Common myeloid progenitor, CD34-positive (primary cell): ENCODE measurements around the gene SATB2.

Source experiments
- CTCF ChIA-PET: fragments of 350-600 bp; sonication (Branson Sonifier 250); formaldehyde crosslinking; loops from one replicate; lab custom pipeline; 2021; ENCODE audit warnings: antibody characterized with exemption; lab: Charles Lee
- POLR2A ChIA-PET: fragments of 350-600 bp; sonication (Branson Sonifier 250); formaldehyde crosslinking; loops from one replicate; lab custom pipeline; 2021; ENCODE audit warnings: antibody characterized with exemption; lab: Charles Lee
- DNase-seq, 3 donors: peaks; one replicate each; pipeline versions ENCODE4 v3.0.0 to v3.0.0-alpha.2; 2013
- H3K27ac ChIP-seq, 2 experiments: 1 replicate in 1 of 2; 2 replicates in 1 of 2; pipeline ENCODE4 v1.7.0; 2013; ENCODE audit warnings: inconsistent platforms in 2 of 2, low read length in 2 of 2, mild to moderate bottlenecking in 2 of 2, low read depth in 1 of 2, moderate library complexity in 1 of 2; ENCODE audit not compliant: severe bottlenecking in 2 of 2, insufficient read depth in 1 of 2, poor library complexity in 1 of 2
- H3K27me3 ChIP-seq, 5 experiments: replicated peaks in 2 of 5; 1 replicate in 3 of 5; 2 replicates in 2 of 5; pipeline versions ENCODE4 v1.6.1 to v1.7.0; 2013; ENCODE audit warnings: low read length in 4 of 5, mild to moderate bottlenecking in 2 of 5, moderate library complexity in 2 of 5, inconsistent platforms in 1 of 5; ENCODE audit not compliant: insufficient read depth in 5 of 5, control insufficient read depth in 4 of 5
- H3K36me3 ChIP-seq, 4 experiments: 1 replicate in 2 of 4; 2 replicates in 2 of 4; pipeline versions ENCODE4 v1.6.1 to v1.7.0; 2013; ENCODE audit warnings: low read length in 3 of 4, control low read depth in 1 of 4, mild to moderate bottlenecking in 1 of 4; ENCODE audit not compliant: control insufficient read depth in 4 of 4, insufficient read depth in 4 of 4
- H3K4me1 ChIP-seq, 4 experiments: 1 replicate in 3 of 4; 2 replicates in 1 of 4; pipeline versions ENCODE4 v1.6.1 to v1.7.1; 2013; ENCODE audit warnings: low read length in 3 of 4, mild to moderate bottlenecking in 3 of 4, control low read depth in 1 of 4, inconsistent platforms in 1 of 4, moderate library complexity in 1 of 4; ENCODE audit not compliant: control insufficient read depth in 4 of 4, insufficient read depth in 4 of 4; ENCODE audit errors: control extremely low read depth in 1 of 4
- H3K4me3 ChIP-seq, 7 experiments: 1 replicate in 4 of 7; 2 replicates in 3 of 7; pipeline versions ENCODE4 v1.5.1 to v1.7.0; 2013; ENCODE audit warnings: mild to moderate bottlenecking in 7 of 7, low read length in 6 of 7, moderate library complexity in 6 of 7, inconsistent platforms in 2 of 7, low read depth in 2 of 7, control low read depth in 1 of 7; ENCODE audit not compliant: insufficient read depth in 4 of 7, control insufficient read depth in 1 of 7; ENCODE audit errors: extremely low read depth in 1 of 7
- H3K9me3 ChIP-seq, 5 experiments: 1 replicate in 4 of 5; 2 replicates in 1 of 5; pipeline versions ENCODE4 v1.6.1 to v1.7.1; 2013; ENCODE audit warnings: low read length in 4 of 5, mild to moderate bottlenecking in 2 of 5, inconsistent platforms in 1 of 5, low read depth in 1 of 5, moderate library complexity in 1 of 5; ENCODE audit not compliant: control insufficient read depth in 4 of 5, insufficient read depth in 2 of 5; ENCODE audit errors: control extremely low read depth in 1 of 5
- WGBS: methylation state at CpG from one replicate; pipeline ENCODE4 v1.1.5; 2013; ENCODE audit not compliant: insufficient coverage; 5-methylcytosine and 5-hydroxymethylcytosine counted together

SATB2 gene

DNA sequence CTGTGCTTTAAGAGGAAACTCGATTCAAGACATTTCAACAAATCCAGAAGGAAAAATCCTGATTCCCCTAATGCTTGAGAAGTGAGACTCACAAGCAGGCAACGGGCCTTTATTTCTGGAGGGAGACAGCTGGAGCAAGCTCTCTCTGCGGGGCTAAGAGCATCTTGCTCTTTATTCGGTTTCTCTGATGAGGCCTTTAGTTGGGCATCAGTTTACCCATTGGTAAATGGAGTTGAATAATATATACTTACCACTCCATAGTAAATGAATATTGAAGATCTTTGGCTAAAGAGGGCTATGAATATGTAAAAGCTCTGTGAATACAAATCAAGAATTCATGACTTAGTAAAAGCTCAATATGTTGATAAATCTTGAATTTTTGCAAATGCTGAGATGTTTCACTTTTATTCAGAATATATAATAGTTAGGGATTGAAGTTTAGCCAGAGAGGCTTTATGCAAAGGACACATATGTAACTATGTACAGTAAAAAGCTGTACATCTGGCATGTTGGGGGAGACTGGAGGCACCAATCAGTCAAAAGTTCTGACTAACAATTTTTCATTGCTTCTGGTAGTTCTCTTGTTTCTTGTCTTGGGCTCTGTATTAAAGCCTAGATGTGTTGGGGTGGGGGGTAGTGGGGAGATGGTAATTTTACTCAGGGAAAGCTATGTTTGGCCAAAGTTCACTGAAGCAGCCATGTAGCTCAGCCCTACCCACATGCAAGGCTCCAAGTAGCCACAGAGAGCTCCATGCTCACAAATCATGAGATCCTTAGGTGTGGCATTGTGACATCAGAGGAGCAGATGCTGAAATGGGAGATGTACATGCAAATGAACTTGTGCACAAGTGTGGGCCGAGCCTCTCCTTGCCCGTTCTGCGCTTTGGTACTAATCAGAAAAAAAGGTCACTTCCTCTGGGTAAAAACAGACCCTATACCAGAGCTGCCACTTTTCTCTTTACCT, 200.2 kb downstream of the SATB2 start:
- H3K9me3 ChIP-seq = peaks cover 0 to 7% (median 3%) of the 10 kb centered on the region in 5 experiments
- no peak for DNase-seq
- H3K27ac ChIP-seq = no peak overlapping the region
- H3K4me3 ChIP-seq = no peak overlapping the region
- 96% methylated on average over 4 of the region's 7 CpGs for WGBS
- ChIA-PET CTCF (no interaction called here), POLR2A (no interaction called here)
- H3K27me3 ChIP-seq = no peaks in the 10 kb centered on the region
- H3K4me1 ChIP-seq = no peaks in the 10 kb centered on the region
- H3K36me3 ChIP-seq = no peaks in the 10 kb centered on the region

DNA sequence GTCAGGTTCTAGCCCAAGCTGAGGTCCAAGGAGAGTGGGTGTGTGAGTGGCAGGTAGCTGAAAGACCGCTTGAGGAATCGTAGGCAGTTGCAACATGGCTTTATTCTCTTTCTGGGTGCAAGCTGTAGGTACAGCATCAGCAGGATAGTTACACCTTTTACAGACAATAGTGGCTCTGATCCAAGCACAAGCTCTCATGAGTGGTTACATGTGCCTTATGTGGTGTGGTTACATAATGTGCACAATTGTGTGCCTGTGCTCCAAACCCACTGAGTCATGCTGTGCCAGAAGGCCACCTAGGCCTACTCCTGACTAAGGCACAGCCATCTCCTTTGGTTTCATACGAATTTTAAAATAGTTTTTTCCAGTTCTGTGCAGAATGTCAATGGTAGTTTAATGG, 227.6 kb downstream of the SATB2 start:
- POLR2A ChIA-PET = no interaction called here
- 93% methylated on average over 3 of the region's 3 CpGs for WGBS

DNA sequence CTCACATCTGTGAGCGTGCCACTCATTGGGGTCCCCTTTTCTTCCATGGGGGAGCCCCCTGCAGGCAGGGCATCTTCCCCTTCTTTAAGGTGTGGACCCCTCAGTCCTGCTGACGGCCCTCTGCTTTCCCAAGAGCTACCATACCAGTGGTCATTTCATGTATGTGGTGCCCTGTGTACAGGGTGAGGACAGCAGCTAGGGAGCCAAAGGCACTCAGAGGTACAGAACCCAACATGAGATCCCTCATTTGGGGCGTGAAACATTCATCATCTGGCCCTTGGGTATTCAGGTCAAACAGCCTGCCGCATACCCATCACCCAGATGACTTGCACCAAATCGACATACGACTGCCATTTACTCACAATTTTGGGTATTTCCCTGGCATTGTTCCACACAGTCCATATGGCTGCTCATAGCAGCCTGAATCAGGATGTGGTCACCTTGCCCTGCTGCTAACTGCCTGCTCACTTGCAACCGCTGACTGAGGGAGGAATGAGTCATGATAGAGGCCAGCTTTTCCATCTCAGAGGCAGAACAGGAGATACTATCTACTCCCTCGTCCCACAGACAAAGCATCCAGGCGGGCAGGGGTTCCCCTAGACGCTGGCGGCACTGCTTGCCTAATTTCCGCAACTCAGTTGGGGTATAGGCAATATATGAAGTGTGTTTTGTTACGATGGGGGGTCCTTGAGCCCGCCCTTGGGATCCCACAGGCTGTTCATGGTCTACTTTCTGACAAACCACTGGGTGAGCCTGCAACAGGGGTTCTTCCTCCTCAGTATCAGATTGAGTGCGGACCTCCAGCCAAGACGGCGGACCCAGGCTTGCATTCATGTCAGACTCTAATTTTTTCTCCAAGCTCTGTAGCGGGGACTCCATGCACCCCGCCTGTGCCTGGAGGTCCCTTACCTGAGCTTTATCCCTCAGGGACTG, 228.6 kb downstream of the SATB2 start:
- 89% methylated on average over 14 of the region's 19 CpGs for WGBS
- H3K4me1 ChIP-seq = no peaks in the 10 kb centered on the region
- no peak overlapping the region for H3K27ac ChIP-seq
- no peaks in the 10 kb centered on the region for H3K36me3 ChIP-seq
- H3K27me3 ChIP-seq = no peaks in the 10 kb centered on the region
- no peak overlapping the region for H3K4me3 ChIP-seq
- peaks cover 0 to 3% (median 3%) of the 10 kb centered on the region in 5 experiments for H3K9me3 ChIP-seq
- peak in 2 of 3 donors; percentile 40 to 74 for DNase-seq
- CTCF ChIA-PET = no interaction called here
- POLR2A ChIA-PET = no interaction called here

More for the DNA sequence above, 227.6 kb downstream of the SATB2 start:
- H3K36me3 ChIP-seq = no peaks in the 10 kb centered on the region
- no peak overlapping the region for H3K4me3 ChIP-seq
- H3K4me1 ChIP-seq = no peaks in the 10 kb centered on the region
- CTCF ChIA-PET = no interaction called here
- no peaks in the 10 kb centered on the region for H3K27me3 ChIP-seq
- H3K9me3 ChIP-seq = peaks cover 0 to 3% (median 3%) of the 10 kb centered on the region in 5 experiments
- no peak for DNase-seq
- no peak overlapping the region for H3K27ac ChIP-seq

DNA sequence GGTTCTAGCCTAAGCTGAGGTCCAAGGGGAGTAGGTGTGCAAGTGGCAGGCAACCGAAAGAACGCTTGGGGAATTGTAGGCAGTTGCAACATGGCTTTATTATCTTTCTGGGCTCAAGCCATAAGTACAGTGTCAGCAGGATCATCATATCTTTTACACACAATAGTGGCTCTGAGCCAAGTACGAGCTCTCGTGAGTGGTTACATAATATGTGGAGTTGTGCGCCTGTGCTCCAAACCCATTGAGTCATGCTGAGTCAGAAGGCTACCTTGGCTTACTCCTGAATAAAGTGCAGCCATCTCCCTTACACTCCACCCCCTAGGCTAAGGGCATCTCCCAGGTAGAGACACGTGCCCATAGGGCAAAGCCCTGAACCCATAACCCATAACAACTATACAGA, 233.9 kb downstream of the SATB2 start:
- Histone ChIP-seq H3K27me3 (no peaks in the 10 kb centered on the region), H3K4me3 (no peak overlapping the region), H3K27ac (no peak overlapping the region), H3K9me3 (peaks cover 0 to 6% (median 3%) of the 10 kb centered on the region in 5 experiments), H3K4me1 (no peaks in the 10 kb centered on the region), H3K36me3 (no peaks in the 10 kb centered on the region)
- DNase-seq = no peak
- 100% methylated on average over 2 of the region's 6 CpGs for WGBS
- ChIA-PET POLR2A (no interaction called here), CTCF (no interaction called here)

DNA sequence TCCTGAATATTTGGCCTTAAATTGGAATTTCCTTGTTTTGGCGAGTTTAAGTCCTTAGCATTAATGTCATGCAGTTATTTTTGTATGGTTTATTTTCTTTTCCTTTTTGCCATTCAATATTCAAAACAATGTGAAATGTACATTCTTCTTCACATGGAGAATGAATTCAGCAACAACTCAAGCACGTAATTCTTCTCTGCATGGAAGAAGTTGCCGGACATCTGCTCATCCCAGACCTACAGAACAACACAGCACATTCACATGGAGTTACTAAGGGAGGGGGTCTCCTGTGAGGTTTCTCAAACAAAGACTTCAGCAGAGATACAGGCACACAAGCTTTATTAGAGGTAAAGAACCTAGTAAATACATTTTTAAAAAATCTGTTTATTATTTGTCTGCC, 236.8 kb downstream of the SATB2 start:
- Histone ChIP-seq H3K27me3 (no peaks in the 10 kb centered on the region), H3K4me1 (no peaks in the 10 kb centered on the region), H3K27ac (no peak overlapping the region), H3K4me3 (no peak overlapping the region), H3K36me3 (no peaks in the 10 kb centered on the region), H3K9me3 (peaks cover 0 to 2% (median 0%) of the 10 kb centered on the region in 5 experiments)
- CTCF ChIA-PET = no interaction called here
- no peak for DNase-seq
- no CpG with 5 or more reads among the region's 3 CpGs for WGBS
- POLR2A ChIA-PET = no interaction called here

DNA sequence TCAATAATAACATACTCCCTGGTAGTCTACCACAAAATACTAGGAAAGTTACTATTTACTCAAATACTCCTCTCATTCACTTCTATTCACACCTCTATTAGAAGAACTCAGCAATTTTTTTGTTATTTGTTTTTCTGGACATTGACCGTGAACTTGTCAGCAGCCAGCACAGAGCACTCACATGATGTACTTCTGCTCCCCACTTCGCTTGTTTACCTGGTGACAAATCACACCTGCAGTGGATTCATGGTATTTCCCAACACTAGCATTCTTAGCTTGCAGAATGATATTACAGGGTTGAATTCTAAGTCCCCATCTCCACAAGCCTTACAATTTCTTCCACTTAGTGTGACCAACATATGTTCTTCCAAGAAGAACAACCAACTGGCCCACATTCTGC, 238.2 kb downstream of the SATB2 start:
- H3K4me3 ChIP-seq = no peak overlapping the region
- H3K27ac ChIP-seq = no peak overlapping the region
- ChIA-PET POLR2A (no interaction called here), CTCF (no interaction called here)
- H3K9me3 ChIP-seq = peaks cover 0 to 2% (median 0%) of the 10 kb centered on the region in 5 experiments
- WGBS = 88% methylated on average over 2 of the region's 2 CpGs
- no peaks in the 10 kb centered on the region for H3K36me3 ChIP-seq
- no peak for DNase-seq
- no peaks in the 10 kb centered on the region for H3K4me1 ChIP-seq
- no peaks in the 10 kb centered on the region for H3K27me3 ChIP-seq
